ENCODE measurements around the gene TMEM43. TPM values are rescaled to one million over a fixed set of nuclear protein-coding genes. Genes with fewer than 3 reads are reported as not detected.
A peak's percentile ranks its signal among the peaks of the same experiment; 100 is the strongest.

Gene TMEM43
- total RNA-seq, 1 experiment from 2014 or later: 97.8 TPM

GRCh38 chr3:14130707-14131106 is 5.9 kb downstream of the TMEM43 start:
- H3K36me3 ChIP-seq: peaks cover 58% of the 10 kb centered on the region
- no peaks in the 10 kb centered on the region for H3K27me3 ChIP-seq
- no peak overlapping the region for H3K4me3 ChIP-seq
- DNase-seq: no peak
- H3K9me3 ChIP-seq: no peaks in the 10 kb centered on the region

- H3K27me3 ChIP-seq: no peaks in the 10 kb centered on the region
- H3K4me3 ChIP-seq: no peak overlapping the region
- DNase-seq: no peak
- no peaks in the 10 kb centered on the region for H3K9me3 ChIP-seq
- H3K36me3 ChIP-seq: peaks cover 62% of the 10 kb centered on the region
These were observed 6.3 kb downstream of the TMEM43 start for GRCh38 chr3:14131134-14131533.

GRCh38 chr3:14132120-14132519 is 7.3 kb downstream of the TMEM43 start:
- DNase-seq: no peak
- no peak overlapping the region for H3K4me3 ChIP-seq
- no peaks in the 10 kb centered on the region for H3K9me3 ChIP-seq
- peaks cover 64% of the 10 kb centered on the region for H3K36me3 ChIP-seq
- no peaks in the 10 kb centered on the region for H3K27me3 ChIP-seq

- Histone ChIP-seq H3K36me3 (peaks cover 60% of the 10 kb centered on the region), H3K4me3 (no peak overlapping the region), H3K27me3 (no peaks in the 10 kb centered on the region), H3K9me3 (no peaks in the 10 kb centered on the region)
- no peak for DNase-seq
These were observed 7.8 kb downstream of the TMEM43 start for GRCh38 chr3:14132689-14133088.

GRCh38 chr3:14133188-14133800 is 8.4 kb downstream of the TMEM43 start:
- Histone ChIP-seq H3K36me3 (peaks cover 61% of the 10 kb centered on the region), H3K27me3 (no peaks in the 10 kb centered on the region), H3K4me3 (no peak overlapping the region), H3K9me3 (no peaks in the 10 kb centered on the region)
- no peak for DNase-seq

- no peak for DNase-seq
- Histone ChIP-seq H3K4me3 (no peak overlapping the region), H3K36me3 (peaks cover 55% of the 10 kb centered on the region)
These were observed 9.0 kb downstream of the TMEM43 start for GRCh38 chr3:14133876-14134275.

GRCh38 chr3:14134291-14134690 is 9.4 kb downstream of the TMEM43 start:
- Histone ChIP-seq H3K9me3 (no peaks in the 10 kb centered on the region), H3K27me3 (no peaks in the 10 kb centered on the region), H3K36me3 (peaks cover 53% of the 10 kb centered on the region), H3K4me3 (no peak overlapping the region)
- DNase-seq: no peak

More at GRCh38 chr3:14133876-14134275, 9.0 kb downstream of the TMEM43 start:
- H3K9me3 ChIP-seq: no peaks in the 10 kb centered on the region
- H3K27me3 ChIP-seq: no peaks in the 10 kb centered on the region

GRCh38 chr3:14135581-14135980 is 10.7 kb downstream of the TMEM43 start:
- Histone ChIP-seq H3K9me3 (no peaks in the 10 kb centered on the region), H3K36me3 (peaks cover 52% of the 10 kb centered on the region), H3K27me3 (no peaks in the 10 kb centered on the region), H3K4me3 (no peak overlapping the region)
- DNase-seq: no peak

GRCh38 chr3:14137004-14137403 is 12.2 kb downstream of the TMEM43 start:
- H3K27me3 ChIP-seq: no peaks in the 10 kb centered on the region
- peak; percentile 57 for DNase-seq
- H3K4me3 ChIP-seq: no peak overlapping the region

GRCh38 chr3:14137445-14137844 is 12.6 kb downstream of the TMEM43 start:
- DNase-seq: no peak
- Histone ChIP-seq H3K9me3 (no peaks in the 10 kb centered on the region), H3K36me3 (peaks cover 38% of the 10 kb centered on the region), H3K27me3 (no peaks in the 10 kb centered on the region), H3K4me3 (no peak overlapping the region)

More at GRCh38 chr3:14137004-14137403, 12.2 kb downstream of the TMEM43 start:
- peaks cover 39% of the 10 kb centered on the region for H3K36me3 ChIP-seq
- no peaks in the 10 kb centered on the region for H3K9me3 ChIP-seq

GRCh38 chr3:14138109-14138877 is 13.4 kb downstream of the TMEM43 start:
- H3K36me3 ChIP-seq: peaks cover 29% of the 10 kb centered on the region
- no peak for DNase-seq
- no peak overlapping the region for H3K4me3 ChIP-seq
- H3K27me3 ChIP-seq: no peaks in the 10 kb centered on the region
- no peaks in the 10 kb centered on the region for H3K9me3 ChIP-seq

- Histone ChIP-seq H3K9me3 (no peaks in the 10 kb centered on the region), H3K27me3 (no peaks in the 10 kb centered on the region), H3K4me3 (no peak overlapping the region), H3K36me3 (peaks cover 27% of the 10 kb centered on the region)
- DNase-seq: no peak
These were observed 14.2 kb downstream of the TMEM43 start for GRCh38 chr3:14138878-14139655.

GRCh38 chr3:14139771-14140170 is 14.9 kb downstream of the TMEM43 start:
- no peaks in the 10 kb centered on the region for H3K9me3 ChIP-seq
- no peak overlapping the region for H3K4me3 ChIP-seq
- no peaks in the 10 kb centered on the region for H3K27me3 ChIP-seq
- H3K36me3 ChIP-seq: peaks cover 24% of the 10 kb centered on the region
- no peak for DNase-seq

GRCh38 chr3:14140668-14141067 is 15.8 kb downstream of the TMEM43 start:
- Histone ChIP-seq H3K9me3 (no peaks in the 10 kb centered on the region), H3K36me3 (peaks cover 25% of the 10 kb centered on the region), H3K27me3 (no peaks in the 10 kb centered on the region), H3K4me3 (no peak overlapping the region)
- DNase-seq: no peak

- no peak for DNase-seq
- no peaks in the 10 kb centered on the region for H3K9me3 ChIP-seq
- no peak overlapping the region for H3K4me3 ChIP-seq
- no peaks in the 10 kb centered on the region for H3K27me3 ChIP-seq
- peaks cover 20% of the 10 kb centered on the region for H3K36me3 ChIP-seq
These were observed 16.3 kb downstream of the TMEM43 start for GRCh38 chr3:14141144-14141543.

GRCh38 chr3:14141602-14142341 is 16.9 kb downstream of the TMEM43 start:
- no peak for DNase-seq

More at GRCh38 chr3:14141602-14142341, 16.9 kb downstream of the TMEM43 start:
- no peak overlapping the region for H3K4me3 ChIP-seq
- H3K36me3 ChIP-seq: peaks cover 17% of the 10 kb centered on the region
- H3K27me3 ChIP-seq: no peaks in the 10 kb centered on the region
- H3K9me3 ChIP-seq: no peaks in the 10 kb centered on the region
